DOHH2 (cell line): ENCODE results near the gene MAMDC4.

ENCODE experiments used
- EZH2phosphoT487 ChIP-seq: fragments of 200-600 bp; sonication (generic); IDR thresholded peaks from 2 replicates; pipeline ENCODE4 v1.6.1; 2017; ENCODE audit warnings: borderline replicate concordance, mild to moderate bottlenecking, antibody characterized with exemption, low read length, moderate library complexity, mixed read lengths
- TF ChIP-seq, protein P1 (sequence below): fragments of 200-600 bp; sonication (generic); IDR thresholded peaks from one replicate; pipeline ENCODE4 v1.5.1; 2014; ENCODE audit warnings: antibody characterized with exemption, mild to moderate bottlenecking, low read depth, low read length; ENCODE audit not compliant: poor library complexity, severe bottlenecking

DNA sequence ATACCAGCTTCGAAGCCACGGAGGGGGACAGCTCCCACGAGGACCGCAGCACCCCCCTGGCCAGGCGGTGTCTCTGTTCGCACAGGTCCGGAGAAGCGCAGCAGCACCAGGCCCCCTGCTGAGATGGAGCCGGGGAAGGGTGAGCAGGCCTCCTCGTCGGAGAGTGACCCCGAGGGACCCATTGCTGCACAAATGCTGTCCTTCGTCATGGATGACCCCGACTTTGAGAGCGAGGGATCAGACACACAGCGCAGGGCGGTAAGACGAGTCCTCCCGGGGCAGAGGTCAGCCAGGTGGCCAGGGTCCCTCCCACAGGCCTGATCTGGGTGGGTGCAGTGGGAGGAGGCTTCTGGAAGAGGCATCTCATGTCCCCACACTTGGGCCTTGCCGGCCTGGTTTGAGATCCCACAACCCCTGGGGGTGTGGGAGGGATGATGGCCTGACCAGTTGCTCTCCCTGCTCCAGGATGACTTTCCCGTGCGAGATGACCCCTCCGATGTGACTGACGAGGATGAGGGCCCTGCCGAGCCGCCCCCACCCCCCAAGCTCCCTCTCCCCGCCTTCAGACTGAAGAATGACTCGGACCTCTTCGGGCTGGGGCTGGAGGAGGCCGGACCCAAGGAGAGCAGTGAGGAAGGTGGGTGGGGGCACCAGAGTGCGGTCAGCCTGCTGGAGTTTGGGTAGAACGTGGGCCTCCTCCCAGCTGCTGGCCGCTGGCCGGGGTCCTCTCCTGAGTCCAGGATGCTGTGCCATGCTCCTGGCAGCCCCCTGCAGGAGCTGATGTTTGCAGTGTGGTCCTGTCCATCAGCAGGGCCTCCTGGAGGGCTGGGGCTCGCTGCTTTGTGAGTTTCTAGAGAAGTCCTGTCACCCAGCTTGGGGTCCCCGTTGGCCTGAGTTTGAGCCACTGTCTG, 12.7 kb upstream of the MAMDC4 start:
- TF ChIP-seq, protein P1, sequence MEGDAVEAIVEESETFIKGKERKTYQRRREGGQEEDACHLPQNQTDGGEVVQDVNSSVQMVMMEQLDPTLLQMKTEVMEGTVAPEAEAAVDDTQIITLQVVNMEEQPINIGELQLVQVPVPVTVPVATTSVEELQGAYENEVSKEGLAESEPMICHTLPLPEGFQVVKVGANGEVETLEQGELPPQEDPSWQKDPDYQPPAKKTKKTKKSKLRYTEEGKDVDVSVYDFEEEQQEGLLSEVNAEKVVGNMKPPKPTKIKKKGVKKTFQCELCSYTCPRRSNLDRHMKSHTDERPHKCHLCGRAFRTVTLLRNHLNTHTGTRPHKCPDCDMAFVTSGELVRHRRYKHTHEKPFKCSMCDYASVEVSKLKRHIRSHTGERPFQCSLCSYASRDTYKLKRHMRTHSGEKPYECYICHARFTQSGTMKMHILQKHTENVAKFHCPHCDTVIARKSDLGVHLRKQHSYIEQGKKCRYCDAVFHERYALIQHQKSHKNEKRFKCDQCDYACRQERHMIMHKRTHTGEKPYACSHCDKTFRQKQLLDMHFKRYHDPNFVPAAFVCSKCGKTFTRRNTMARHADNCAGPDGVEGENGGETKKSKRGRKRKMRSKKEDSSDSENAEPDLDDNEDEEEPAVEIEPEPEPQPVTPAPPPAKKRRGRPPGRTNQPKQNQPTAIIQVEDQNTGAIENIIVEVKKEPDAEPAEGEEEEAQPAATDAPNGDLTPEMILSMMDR: no peak
- TF ChIP-seq EZH2phosphoT487: no peak
